Neutrophil (primary cell): ENCODE results near the gene CX3CL1.

Source experiments
- H3K27ac ChIP-seq: fragments of 200-600 bp; sonication (generic); 2 replicates; pipeline ENCODE4 v1.5.1; 2016; ENCODE audit warnings: mild to moderate bottlenecking, moderate library complexity
- H3K27me3 ChIP-seq: fragments of 200-600 bp; sonication (generic); 2 replicates; pipeline ENCODE4 v1.6.0; 2016; ENCODE audit warnings: mild to moderate bottlenecking
- H3K36me3 ChIP-seq: fragments of 200-600 bp; sonication (generic); 2 replicates; pipeline ENCODE4 v1.5.1; 2017
- H3K4me1 ChIP-seq, 2 experiments: fragments of 200-600 bp in 1 of 2; sonication (generic) in 1 of 2; 1 replicate in 1 of 2; 2 replicates in 1 of 2; pipeline versions ENCODE4 v1.5.1 to v1.6.1; 2013 to 2016; ENCODE audit warnings: low read depth in 1 of 2, low read length in 1 of 2, mild to moderate bottlenecking in 1 of 2, moderate library complexity in 1 of 2; ENCODE audit not compliant: control insufficient read depth in 1 of 2, insufficient read depth in 1 of 2
- H3K4me3 ChIP-seq, 2 experiments: fragments of 200-600 bp in 1 of 2; sonication (generic) in 1 of 2; 1 replicate in 1 of 2; 2 replicates in 1 of 2; pipeline ENCODE4 v1.5.1; 2013 to 2016; ENCODE audit warnings: low read depth in 1 of 2, low read length in 1 of 2, mild to moderate bottlenecking in 1 of 2, moderate library complexity in 1 of 2
- H3K9me3 ChIP-seq: fragments of 200-600 bp; sonication (generic); 2 replicates; pipeline ENCODE4 v1.5.1; 2016
- CTCF ChIP-seq: fragments of 200-600 bp; sonication (generic); IDR thresholded peaks from 2 replicates; pipeline ENCODE4 v1.5.1; 2016; ENCODE audit warnings: antibody characterized with exemption

The CX3CL1 gene

GRCh38 chr16:57358086-57358420, 14.2 kb upstream of the CX3CL1 start:
- H3K36me3 ChIP-seq = no peaks in the 10 kb centered on the region
- no peaks in the 10 kb centered on the region for H3K9me3 ChIP-seq
- H3K27me3 ChIP-seq = peaks cover 4% of the 10 kb centered on the region
- no peak for TF ChIP-seq CTCF
- H3K4me1 ChIP-seq = no peaks in the 10 kb centered on the region
- H3K4me3 ChIP-seq = no peak overlapping the region
- H3K27ac ChIP-seq = no peak overlapping the region

GRCh38 chr16:57358527-57359095, 13.7 kb upstream of the CX3CL1 start, which contains the start of gene CCL22:
Gene CCL22 (plus strand): TSS chr16:57358783. CDS start chr16:57358817, 34 bp downstream.
- Histone ChIP-seq H3K27me3 (peaks cover 4% of the 10 kb centered on the region), H3K36me3 (no peaks in the 10 kb centered on the region), H3K27ac (no peak within 1 kb of the TSS), H3K9me3 (no peaks in the 10 kb centered on the region), H3K4me1 (no peaks in the 10 kb centered on the region), H3K4me3 (no peak within 1 kb of the TSS)
- TF ChIP-seq CTCF = no peak

- no peaks in the 10 kb centered on the region for H3K36me3 ChIP-seq
- no peaks in the 10 kb centered on the region for H3K4me1 ChIP-seq
- H3K9me3 ChIP-seq = no peaks in the 10 kb centered on the region
- no peak overlapping the region for H3K4me3 ChIP-seq
- no peak for TF ChIP-seq CTCF
- no peak overlapping the region for H3K27ac ChIP-seq
- H3K27me3 ChIP-seq = peaks cover 4% of the 10 kb centered on the region
Measured at GRCh38 chr16:57360321-57360935, 11.9 kb upstream of the CX3CL1 start.

GRCh38 chr16:57361404-57361803, 10.9 kb upstream of the CX3CL1 start:
- peaks cover 14% of the 10 kb centered on the region for H3K27me3 ChIP-seq

GRCh38 chr16:57364143-57364542, 8.1 kb upstream of the CX3CL1 start:
- Histone ChIP-seq H3K9me3 (no peaks in the 10 kb centered on the region), H3K4me1 (no peaks in the 10 kb centered on the region), H3K27ac (no peak overlapping the region), H3K27me3 (peaks cover 24% of the 10 kb centered on the region), H3K36me3 (no peaks in the 10 kb centered on the region), H3K4me3 (no peak overlapping the region)
- TF ChIP-seq CTCF = no peak

More at GRCh38 chr16:57361404-57361803, 10.9 kb upstream of the CX3CL1 start:
- Histone ChIP-seq H3K9me3 (no peaks in the 10 kb centered on the region), H3K27ac (no peak overlapping the region), H3K4me3 (no peak overlapping the region), H3K4me1 (no peaks in the 10 kb centered on the region), H3K36me3 (no peaks in the 10 kb centered on the region)
- TF ChIP-seq CTCF = no peak
